Activated naive CD8-positive, alpha-beta T cell treated with anti-CD3 and anti-CD28 coated beads, Interleukin-2, amount 50 U/mL, for 16 hours (primary cell): ENCODE measurements around the gene FAAP24.
"Not testable (repeated sequence)": the region's sequence is repeated elsewhere in the genome, so short reads cannot be mapped to it uniquely, and the experiment has no call there.

Source experiments
- DNase-seq: peaks from one replicate; pipeline ENCODE4 v3.0.0-alpha.2; 2020; ENCODE audit warnings: low read depth, low spot score

FAAP24 gene

DNA sequence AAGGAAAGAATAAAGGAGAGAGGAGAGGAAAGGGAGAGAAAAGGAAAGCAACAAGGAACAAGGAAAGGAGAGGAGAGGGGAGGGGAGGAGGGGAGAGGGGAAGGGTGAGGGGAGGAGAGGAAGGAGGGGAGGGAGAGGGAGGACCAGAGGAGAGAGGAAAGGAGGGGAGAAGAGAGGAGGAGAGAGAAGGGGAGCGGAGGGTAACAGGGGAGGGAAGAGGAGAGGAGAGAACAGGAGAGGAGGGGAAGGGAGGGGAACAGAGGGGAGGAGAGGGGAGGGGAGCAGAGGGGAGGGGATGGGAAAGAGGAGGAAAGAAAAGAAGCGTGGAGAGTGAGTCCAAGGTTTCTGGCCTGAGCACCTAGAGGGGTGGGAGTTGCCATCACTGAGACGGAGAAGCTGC is 26.7 kb downstream of the FAAP24 start:
- DNase-seq = no peak

DNA sequence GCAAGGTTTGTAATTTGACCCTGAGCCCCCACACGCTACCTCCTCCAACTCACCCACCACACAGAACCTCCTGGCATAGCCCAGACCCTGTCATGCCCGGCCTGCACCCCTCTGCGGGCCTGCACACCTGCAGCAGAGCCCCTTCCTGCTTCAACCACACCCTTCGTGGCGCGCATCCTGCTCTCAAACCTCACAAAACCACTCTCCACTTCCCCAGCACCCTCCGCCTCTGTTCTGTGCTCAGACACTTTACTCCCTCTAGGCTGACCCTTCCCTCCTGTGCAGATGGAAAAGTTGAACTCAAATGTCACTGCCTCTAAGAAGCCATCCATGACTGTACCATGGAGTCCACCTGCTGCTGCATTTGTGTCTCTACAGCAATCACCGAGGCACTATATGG is 28.5 kb downstream of the FAAP24 start:
- no peak for DNase-seq

DNA sequence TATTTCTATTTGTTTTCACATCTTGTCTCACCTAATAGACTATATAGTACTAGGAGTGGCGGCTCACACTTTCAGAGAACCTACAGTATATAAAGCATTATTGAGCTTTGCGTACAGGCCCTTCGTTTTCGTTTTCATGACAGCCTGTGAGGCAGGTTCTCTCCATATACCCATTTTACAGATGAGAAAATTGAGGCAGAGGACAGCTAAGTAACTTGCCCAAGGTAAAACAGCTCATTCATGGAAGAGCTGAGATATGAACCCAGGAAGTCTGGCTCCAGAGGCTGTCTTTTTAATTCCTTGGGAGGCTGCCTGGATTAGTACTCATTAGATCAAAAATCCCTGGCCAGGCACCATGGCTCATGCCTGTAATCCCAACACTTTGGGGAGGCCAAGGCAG is 28.9 kb downstream of the FAAP24 start:
- no peak for DNase-seq

DNA sequence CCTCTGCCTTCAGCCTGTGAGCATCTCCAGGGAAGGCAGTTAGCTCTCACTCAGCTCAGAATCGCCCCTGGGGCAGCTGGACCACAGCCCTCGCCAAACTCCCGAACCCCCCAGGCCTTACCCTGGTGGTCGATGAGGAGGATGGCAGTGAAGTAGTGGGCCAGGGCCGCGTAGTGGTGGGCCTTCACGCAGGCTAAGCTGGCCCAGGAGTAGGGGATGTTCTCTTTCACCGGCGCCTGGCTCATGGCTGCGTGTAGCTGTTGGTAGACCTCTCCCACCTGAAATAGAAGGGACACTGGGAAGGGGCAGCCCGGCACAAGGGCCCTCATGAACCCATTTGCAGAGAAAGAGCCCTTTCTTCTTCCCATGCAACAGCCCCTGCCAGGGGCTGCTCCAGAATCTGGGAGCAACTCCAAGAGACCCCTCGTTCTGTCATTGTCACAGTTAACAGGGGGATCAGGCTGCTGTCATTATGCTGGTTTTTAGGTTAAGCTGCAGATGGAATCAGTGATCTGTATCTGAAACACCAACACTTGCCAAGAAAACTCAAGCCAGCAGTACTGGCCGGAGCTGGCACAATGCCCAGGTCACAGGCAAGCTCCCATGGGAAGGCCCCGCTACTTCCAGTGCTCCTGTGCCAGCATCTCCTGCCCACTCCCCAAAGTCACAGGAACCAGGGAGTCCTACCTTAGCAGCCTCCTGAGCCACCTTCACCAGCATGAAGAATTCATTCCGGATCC is 30.3 kb downstream of the FAAP24 start:
- not testable (repeated sequence) for DNase-seq

DNA sequence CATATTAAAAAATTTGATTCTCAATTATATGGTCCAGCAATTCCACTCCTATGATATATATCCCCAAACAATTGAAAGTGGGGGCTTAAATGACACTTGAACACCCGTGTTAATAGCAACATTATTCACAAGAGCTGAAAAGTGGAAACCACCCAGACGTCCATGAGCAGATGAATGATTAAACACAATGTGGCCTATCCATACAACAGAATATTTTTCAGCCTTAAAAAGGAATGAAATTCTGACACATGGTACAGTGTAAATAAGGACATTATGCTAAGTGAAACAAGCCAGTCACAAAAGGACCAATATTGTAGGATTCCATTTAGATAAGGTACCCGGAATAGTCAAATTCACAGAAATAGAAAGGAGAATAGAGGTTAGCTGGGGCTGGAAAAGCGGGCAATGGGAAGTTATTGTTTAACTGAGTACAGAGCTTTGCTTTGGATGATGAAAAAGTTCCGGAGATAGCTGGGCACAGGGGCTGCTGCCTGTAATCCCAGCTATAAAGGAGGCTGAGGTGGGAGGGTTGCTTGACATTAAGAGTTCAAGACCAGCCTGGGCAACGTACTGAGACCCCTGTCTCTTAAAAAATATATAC is 31.5 kb downstream of the FAAP24 start:
- not testable (repeated sequence) for DNase-seq

DNA sequence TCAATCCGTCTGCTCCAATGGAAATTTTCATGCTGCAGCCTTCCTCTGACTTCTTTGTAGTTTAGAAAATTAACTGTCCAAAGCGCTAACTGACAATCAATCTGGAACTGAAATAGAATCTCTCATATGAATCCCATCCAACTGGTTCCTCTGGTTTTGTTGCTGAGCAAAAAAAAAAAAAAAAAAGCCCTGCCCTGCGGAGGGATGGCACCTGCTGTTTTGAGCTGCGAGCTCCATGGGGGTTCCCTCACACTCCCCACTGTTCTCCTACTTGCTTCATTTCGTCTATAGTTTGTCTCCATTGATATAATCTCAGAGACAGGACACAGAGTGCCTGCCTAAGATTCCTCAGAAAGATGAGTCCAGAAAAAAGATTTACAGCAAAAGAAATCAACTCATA is 33.4 kb downstream of the FAAP24 start:
- DNase-seq = no peak

DNA sequence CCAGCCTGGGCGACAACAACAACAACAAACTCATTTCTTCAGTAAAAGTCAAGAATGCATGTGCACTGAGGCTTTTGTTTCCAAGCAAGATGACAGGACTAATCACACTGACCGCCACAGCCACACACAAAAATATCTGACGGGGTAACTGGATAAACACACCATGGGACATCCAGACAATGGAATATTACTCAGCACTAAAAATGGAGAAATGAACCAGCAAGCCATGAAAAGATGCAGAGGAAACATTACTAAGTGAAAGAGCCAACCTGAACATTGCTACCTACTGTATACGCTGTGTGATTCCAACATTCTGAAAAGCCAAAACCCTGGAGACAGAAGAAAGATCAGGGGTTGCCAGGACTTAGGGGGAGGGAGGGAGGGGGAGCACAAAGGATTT is 36.7 kb downstream of the FAAP24 start:
- no peak for DNase-seq

DNA sequence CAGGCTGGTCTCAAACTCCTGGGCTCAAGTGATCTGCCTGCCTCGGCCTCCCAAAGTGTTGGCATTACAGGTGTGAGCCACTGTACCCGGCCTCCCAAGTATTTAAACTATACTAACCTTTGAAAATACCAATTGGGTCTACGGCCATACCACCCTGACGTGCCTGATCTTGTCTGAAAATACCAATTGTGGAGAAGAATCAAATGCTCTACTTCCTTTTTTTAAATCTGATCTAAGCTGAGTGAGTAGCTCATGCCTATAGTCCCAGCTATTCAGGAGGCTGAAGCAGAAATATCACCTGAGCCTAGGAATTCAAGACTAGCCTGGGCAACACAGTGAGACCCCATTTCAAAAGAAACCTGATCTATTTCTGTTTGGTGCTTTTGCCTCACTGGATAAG is 38.8 kb downstream of the FAAP24 start:
- DNase-seq = not testable (repeated sequence)

DNA sequence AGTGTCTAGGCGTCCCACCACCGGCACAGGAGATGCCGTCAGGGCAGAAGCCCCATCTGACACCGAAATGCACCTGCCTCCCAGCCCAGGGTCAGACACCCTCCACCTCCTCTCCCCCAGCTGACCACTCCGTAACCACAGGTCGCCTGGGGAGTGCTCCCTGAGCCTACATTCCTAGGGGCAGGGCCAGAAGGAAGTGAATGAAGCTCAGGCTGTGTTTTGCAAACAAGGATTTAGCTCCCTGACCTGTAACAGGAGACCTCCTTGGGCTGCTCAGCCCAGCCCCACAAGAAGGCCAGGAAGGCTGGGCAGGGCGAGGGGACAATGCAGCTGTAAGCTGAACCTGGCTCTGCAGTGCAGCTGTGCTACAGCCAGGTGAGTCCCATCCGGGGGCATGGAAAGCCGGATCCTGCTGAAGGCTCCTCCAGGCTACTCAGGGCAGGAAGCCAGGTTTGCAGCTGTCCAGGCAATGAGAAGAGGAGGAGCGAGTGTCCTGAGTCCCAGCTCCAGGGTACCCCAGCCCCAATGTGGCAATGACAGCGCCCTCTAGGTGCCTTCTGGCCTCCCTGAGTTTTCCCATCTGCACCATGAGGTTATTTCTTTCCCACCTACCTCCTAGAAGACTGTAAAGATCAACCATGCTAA is 50.6 kb downstream of the FAAP24 start:
- DNase-seq = no peak

DNA sequence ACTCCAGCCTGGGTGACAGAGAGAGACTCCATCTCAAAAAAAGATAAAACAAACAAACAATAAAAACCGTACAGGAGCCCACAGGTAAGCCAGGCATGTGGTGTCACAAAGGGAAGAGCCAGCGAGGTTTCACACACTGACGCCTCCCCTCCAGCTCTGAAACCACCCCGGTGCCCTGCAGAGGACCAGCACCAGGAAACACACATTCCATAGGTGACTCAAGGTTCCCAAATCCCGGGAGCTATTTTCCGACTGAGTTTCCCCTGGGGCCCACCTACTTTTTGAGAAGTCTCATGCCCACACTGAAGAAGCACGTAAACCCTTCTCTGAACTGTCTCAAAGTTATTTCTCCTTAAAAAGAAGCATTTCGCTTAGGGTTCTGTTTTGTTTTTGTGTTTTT is 52.4 kb downstream of the FAAP24 start:
- no peak for DNase-seq

DNA sequence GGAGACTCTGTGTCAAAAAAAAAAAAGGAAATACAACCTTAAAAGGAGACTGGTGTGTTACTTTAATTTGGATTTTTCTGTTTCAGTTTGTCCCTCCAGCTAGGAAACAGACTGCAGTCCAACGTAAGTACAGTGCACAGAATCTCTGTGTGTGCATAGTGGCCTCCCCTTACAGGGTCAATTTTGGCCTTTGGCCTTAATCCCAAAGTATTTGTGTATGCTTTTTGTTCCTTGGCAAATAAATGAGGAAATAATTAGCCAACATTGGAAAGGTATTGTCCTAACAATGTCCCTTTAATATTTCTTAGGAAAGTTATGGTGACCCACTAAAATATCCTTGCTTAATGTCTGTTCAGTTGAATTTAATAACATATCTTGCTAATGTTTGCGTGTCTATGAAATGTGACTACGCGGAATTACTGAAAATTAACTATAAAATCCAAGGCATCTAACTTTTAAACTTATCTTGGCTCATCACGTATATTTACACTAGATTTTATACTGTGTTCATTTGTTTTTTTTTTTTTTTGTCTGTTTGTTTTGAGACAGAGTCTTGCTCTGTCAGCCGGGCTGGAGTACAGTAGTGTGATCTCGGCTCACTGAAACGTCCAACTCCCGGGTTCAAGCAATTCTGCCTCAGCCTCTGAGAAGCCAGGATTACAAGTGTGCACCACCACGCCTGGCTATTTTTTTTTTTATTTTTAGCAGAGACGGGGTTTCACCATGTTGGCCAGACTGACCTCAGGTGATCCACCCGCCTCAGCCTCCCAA is 53.6 kb downstream of the FAAP24 start:
- not testable (repeated sequence) for DNase-seq

DNA sequence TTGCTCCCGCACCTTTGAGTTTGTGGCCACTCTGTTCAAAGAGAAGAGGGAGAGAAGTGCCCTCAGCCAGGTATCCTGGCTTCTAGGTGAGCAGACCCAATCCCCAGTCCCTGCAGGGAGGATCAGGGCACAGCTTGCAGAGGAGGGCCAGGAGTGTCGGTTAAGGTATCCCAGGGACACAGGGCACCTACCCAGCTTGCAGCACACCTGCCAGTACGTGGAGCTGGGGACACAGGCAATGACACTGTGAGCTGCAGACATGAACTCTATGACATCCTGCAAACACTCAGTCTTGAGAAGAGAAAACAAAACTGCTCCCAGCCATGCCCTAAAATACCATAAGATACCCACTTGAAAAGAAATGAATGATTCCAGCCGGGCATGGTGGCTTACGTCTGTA is 54.6 kb downstream of the FAAP24 start:
- DNase-seq = not testable (repeated sequence)
